ENCODE data around the gene VGLL1. TPM values are rescaled to one million over a fixed set of nuclear protein-coding genes. Genes with fewer than 3 reads are reported as not detected.

VGLL1 gene
- total RNA-seq, 5 donors from 2014 or later (not counting 1 experiment from before 2014, with no cell fraction given), result not detected

GRCh38 chrX:136496186-136496763 is 35.7 kb upstream of the VGLL1 start:
- Mint-ChIP-seq H3K27me3 (peaks cover 3 to 17% of the 10 kb centered on the region in 2 donors), H3K36me3 (peaks cover 3% of the 10 kb centered on the region), H3K4me3 (peak overlapping the region; percentile 86 to 88 (median 88)), H3K4me1 (peaks cover 13 to 20% (median 17%) of the 10 kb centered on the region in 3 donors), H3K9me3 (no peaks in the 10 kb centered on the region), H3K27ac (peak overlapping the region; percentile 95 to 96)
- ATAC-seq (replicated peaks in 1 of 4) (no peak), DNase-seq (no peak)
- H3K4me1 ChIP-seq (ENCODE audit: control insufficient read depth in 1 of 2, extremely low read depth in 1 of 2, insufficient read depth in 2 of 2, low read length in 2 of 2), result peaks cover 2 to 5% of the 10 kb centered on the region in 2 experiments
- H3K27ac ChIP-seq (ENCODE audit: low read length), result peak overlapping the region; percentile 91
- ChIA-PET POLR2A (interaction anchor here in 1 of 2 donors (0.5 to 0.6 kb wide), 2 partner anchors 46 to 383 kb away, joined by 3 read pairs; no protein-coding TSS in a partner anchor), CTCF (no interaction called here)
- WGBS (ENCODE audit: insufficient coverage), result 0% methylated on average over 1 of the region's 13 CpGs
- peaks cover 0 to 2% of the 10 kb centered on the region in 2 experiments for H3K27me3 ChIP-seq (replicated peaks in 1 of 2; ENCODE audit: control insufficient read depth in 2 of 2, extremely low read depth in 1 of 2, insufficient read depth in 2 of 2, low read length in 1 of 2)
- peak overlapping the region; percentile 58 to 68 for H3K4me3 ChIP-seq (ENCODE audit: control insufficient read depth in 1 of 2, extremely low read depth in 1 of 2, low read length in 1 of 2)
- H3K36me3 ChIP-seq (ENCODE audit: control insufficient read depth in 2 of 2, extremely low read depth in 1 of 2, insufficient read depth in 1 of 2, low read length in 1 of 2), result peaks cover 0 to 6% of the 10 kb centered on the region in 2 donors
- no peaks in the 10 kb centered on the region for H3K9me3 ChIP-seq

DNA sequence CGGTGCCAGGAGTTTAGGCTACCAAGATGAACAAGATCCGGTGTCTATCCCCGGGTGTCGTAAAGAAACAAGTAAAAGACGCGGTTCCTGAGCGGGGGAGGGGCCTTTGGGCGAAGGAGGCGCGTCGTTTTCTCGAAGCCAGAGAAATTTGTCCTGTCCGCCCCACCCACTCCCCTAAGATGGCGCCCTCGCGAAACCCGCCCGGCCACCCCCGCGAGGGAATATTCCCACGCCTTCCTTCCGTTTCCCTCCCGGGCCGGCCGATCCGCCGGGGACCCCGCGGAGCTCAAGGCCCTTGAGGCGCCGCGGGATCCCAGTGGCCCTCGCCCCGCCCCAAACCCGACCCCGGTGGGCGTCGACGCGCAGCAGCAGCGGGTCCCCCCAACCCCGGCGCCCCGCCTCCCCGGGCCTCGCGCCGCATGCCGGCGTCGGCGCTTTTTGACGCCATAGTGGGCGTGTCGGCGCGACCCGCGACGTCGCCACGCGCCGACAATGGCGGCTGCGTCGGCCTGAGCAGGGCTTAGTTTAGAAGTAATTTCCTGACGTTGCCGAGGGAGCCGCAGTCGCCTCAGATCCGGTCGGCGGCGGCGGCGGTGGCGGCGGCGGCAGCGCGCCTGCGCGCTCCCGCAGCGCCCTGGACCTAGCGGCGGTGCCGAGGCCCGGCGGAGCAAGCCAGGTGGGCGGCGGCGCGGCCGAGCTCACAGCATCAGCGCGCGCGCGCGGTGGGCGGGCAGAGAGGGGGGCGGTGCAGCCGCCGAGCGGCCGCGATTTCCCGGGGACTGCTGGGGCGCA is 35.1 kb upstream of the VGLL1 start:
- Mint-ChIP-seq H3K27ac (peak overlapping the region; percentile 95 to 96), H3K4me3 (peak overlapping the region; percentile 86 to 93 (median 88)), H3K36me3 (peaks cover 7% of the 10 kb centered on the region), H3K4me1 (peaks cover 13 to 20% (median 17%) of the 10 kb centered on the region in 3 donors), H3K9me3 (no peaks in the 10 kb centered on the region), H3K27me3 (peaks cover 1 to 14% of the 10 kb centered on the region in 2 donors)
- Histone ChIP-seq H3K4me1 (ENCODE audit: control insufficient read depth in 1 of 2, extremely low read depth in 1 of 2, insufficient read depth in 2 of 2, low read length in 2 of 2) (peaks cover 2 to 5% of the 10 kb centered on the region in 2 experiments), H3K9me3 (no peaks in the 10 kb centered on the region), H3K27me3 (replicated peaks in 1 of 2; ENCODE audit: control insufficient read depth in 2 of 2, extremely low read depth in 1 of 2, insufficient read depth in 2 of 2, low read length in 1 of 2) (peaks cover 0 to 2% of the 10 kb centered on the region in 2 experiments), H3K36me3 (ENCODE audit: control insufficient read depth in 2 of 2, extremely low read depth in 1 of 2, insufficient read depth in 1 of 2, low read length in 1 of 2) (peaks cover 0 to 11% of the 10 kb centered on the region in 2 donors), H3K4me3 (ENCODE audit: control insufficient read depth in 1 of 2, extremely low read depth in 1 of 2, low read length in 1 of 2) (peak overlapping the region; percentile 58 to 84), H3K27ac (ENCODE audit: low read length) (peak overlapping the region; percentile 91)
- ChIA-PET POLR2A (interaction anchor here (0.5 to 0.7 kb wide), 7 partner anchors 26 to 465 kb away, joined by 3 to 15 read pairs (median 3); no protein-coding TSS in a partner anchor), CTCF (interaction anchor here (0.6 to 1.8 kb wide), 6 partner anchors 10 to 982 kb away, joined by 3 to 7 read pairs (median 4); no protein-coding TSS in a partner anchor)
- peak; percentile 68 to 91 (median 86) for DNase-seq
- WGBS (ENCODE audit: insufficient coverage), result 0% methylated on average over 52 of the region's 111 CpGs
- ATAC-seq (replicated peaks in 1 of 4), result peak; percentile 80 to 85 (median 82)

DNA sequence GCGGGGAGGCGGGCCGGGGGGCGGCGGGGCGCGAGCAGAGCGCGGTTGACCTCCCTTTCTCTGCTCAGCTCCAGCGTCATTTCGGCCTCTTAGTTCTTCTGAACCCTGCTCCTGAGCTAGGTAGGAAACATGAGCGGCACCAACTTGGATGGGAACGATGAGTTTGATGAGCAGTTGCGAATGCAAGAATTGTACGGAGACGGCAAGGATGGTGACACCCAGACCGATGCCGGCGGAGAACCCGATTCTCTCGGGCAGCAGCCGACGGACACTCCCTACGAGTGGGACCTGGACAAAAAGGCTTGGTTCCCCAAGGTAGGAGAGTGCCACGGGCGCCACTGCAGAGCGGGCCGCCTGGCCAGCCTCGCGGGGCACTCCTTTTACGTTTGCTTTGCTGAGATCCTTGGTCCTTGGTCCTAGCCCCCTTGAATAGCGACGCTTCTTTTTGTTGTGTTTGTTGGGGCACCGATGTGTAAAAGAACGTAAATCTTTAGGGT is 34.4 kb upstream of the VGLL1 start, which contains the start of gene HTATSF1:
Gene HTATSF1, plus strand, starts transcription at position 37 of the 497 bp plus-strand sequence. Its CDS starts 93 bp downstream, at position 130.
- peak within 1 kb of the TSS; percentile 86 to 93 (median 88) for H3K4me3 Mint-ChIP-seq
- H3K36me3 Mint-ChIP-seq, result peaks cover 7% of the 10 kb centered on the region
- ATAC-seq (replicated peaks in 1 of 4) (no peak), DNase-seq (no peak)
- H3K4me1 Mint-ChIP-seq, result peaks cover 13 to 20% (median 17%) of the 10 kb centered on the region in 3 donors
- no peaks in the 10 kb centered on the region for H3K9me3 Mint-ChIP-seq
- no peaks in the 10 kb centered on the region for H3K27me3 ChIP-seq (replicated peaks in 1 of 2; ENCODE audit: control insufficient read depth in 2 of 2, extremely low read depth in 1 of 2, insufficient read depth in 2 of 2, low read length in 1 of 2)
- 0% methylated on average over 19 of the region's 35 CpGs for WGBS (ENCODE audit: insufficient coverage)
- CTCF ChIA-PET, result interaction anchor here in 1 of 2 donors (0.6 to 1.8 kb wide), 5 partner anchors 80 to 462 kb away, joined by 3 to 7 read pairs (median 4); no protein-coding TSS in a partner anchor
- peaks cover 0 to 14% of the 10 kb centered on the region in 2 donors for H3K36me3 ChIP-seq (ENCODE audit: control insufficient read depth in 2 of 2, extremely low read depth in 1 of 2, insufficient read depth in 1 of 2, low read length in 1 of 2)
- peaks cover 2 to 5% of the 10 kb centered on the region in 2 experiments for H3K4me1 ChIP-seq (ENCODE audit: control insufficient read depth in 1 of 2, extremely low read depth in 1 of 2, insufficient read depth in 2 of 2, low read length in 2 of 2)
- H3K27ac ChIP-seq (ENCODE audit: low read length), result peak within 1 kb of the TSS; percentile 91
- H3K27ac Mint-ChIP-seq, result peak within 1 kb of the TSS; percentile 95 to 96
- POLR2A ChIA-PET, result interaction anchor here in 1 of 2 donors (0.6 to 1.1 kb wide), 5 partner anchors 26 to 383 kb away, joined by 3 to 15 read pairs (median 3); partner anchors contain the start of gene RBMX
- peaks cover 0 to 8% of the 10 kb centered on the region in 2 donors for H3K27me3 Mint-ChIP-seq
- H3K9me3 ChIP-seq, result no peaks in the 10 kb centered on the region
- H3K4me3 ChIP-seq (ENCODE audit: control insufficient read depth in 1 of 2, extremely low read depth in 1 of 2, low read length in 1 of 2), result peak within 1 kb of the TSS; percentile 83 to 84

DNA sequence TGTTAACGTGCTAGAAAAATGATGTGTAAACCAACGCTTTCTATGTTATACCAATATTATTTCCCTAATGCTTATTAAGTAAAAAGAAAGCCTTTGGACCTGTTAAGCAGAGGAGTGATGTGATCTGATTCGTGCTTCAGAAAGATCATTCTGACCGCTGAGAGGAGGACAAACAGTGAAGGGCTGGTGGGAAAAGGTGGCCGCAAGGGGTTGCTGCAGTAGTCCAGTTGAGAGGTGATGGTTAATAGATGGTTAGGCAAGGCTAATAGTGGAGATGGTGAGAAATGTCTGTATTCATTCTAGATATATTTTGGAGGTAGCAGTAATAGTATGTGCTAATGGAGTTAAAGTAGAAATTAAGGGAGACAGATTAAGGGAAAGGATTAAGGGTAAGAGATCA is 12.9 kb upstream of the VGLL1 start:
- H3K36me3 ChIP-seq (ENCODE audit: control insufficient read depth in 2 of 2, extremely low read depth in 1 of 2, insufficient read depth in 1 of 2, low read length in 1 of 2), result no peaks in the 10 kb centered on the region
- no peaks in the 10 kb centered on the region for H3K27me3 ChIP-seq (replicated peaks in 1 of 2; ENCODE audit: control insufficient read depth in 2 of 2, extremely low read depth in 1 of 2, insufficient read depth in 2 of 2, low read length in 1 of 2)
- Mint-ChIP-seq H3K27ac (no peak overlapping the region), H3K4me3 (no peak overlapping the region), H3K9me3 (no peaks in the 10 kb centered on the region), H3K4me1 (peaks cover 6 to 10% (median 9%) of the 10 kb centered on the region in 3 donors), H3K36me3 (no peaks in the 10 kb centered on the region), H3K27me3 (peaks cover 0 to 6% of the 10 kb centered on the region in 2 donors)
- H3K9me3 ChIP-seq, result no peaks in the 10 kb centered on the region
- ChIA-PET POLR2A (no interaction called here), CTCF (no interaction called here)
- WGBS (ENCODE audit: insufficient coverage), result 85% methylated on average over 3 of the region's 5 CpGs
- no peak for ATAC-seq (replicated peaks in 1 of 4)
- H3K4me3 ChIP-seq (ENCODE audit: control insufficient read depth in 1 of 2, extremely low read depth in 1 of 2, low read length in 1 of 2), result no peak overlapping the region
- no peak overlapping the region for H3K27ac ChIP-seq (ENCODE audit: low read length)
- no peak for DNase-seq
- no peaks in the 10 kb centered on the region for H3K4me1 ChIP-seq (ENCODE audit: control insufficient read depth in 1 of 2, extremely low read depth in 1 of 2, insufficient read depth in 2 of 2, low read length in 2 of 2)

- no peak overlapping the region for H3K27ac Mint-ChIP-seq
- peaks cover 0 to 15% of the 10 kb centered on the region in 2 donors for H3K27me3 Mint-ChIP-seq
- peaks cover 6 to 10% (median 9%) of the 10 kb centered on the region in 3 donors for H3K4me1 Mint-ChIP-seq
- no peaks in the 10 kb centered on the region for H3K36me3 ChIP-seq (ENCODE audit: control insufficient read depth in 2 of 2, extremely low read depth in 1 of 2, insufficient read depth in 1 of 2, low read length in 1 of 2)
- ChIA-PET POLR2A (interaction anchor here in 1 of 2 donors (0.5 kb wide), 1 partner anchor 23 kb away, joined by 3 read pairs; no protein-coding TSS in a partner anchor), CTCF (no interaction called here)
- no peak overlapping the region for H3K4me3 Mint-ChIP-seq
- no peaks in the 10 kb centered on the region for H3K36me3 Mint-ChIP-seq
- no peaks in the 10 kb centered on the region for H3K4me1 ChIP-seq (ENCODE audit: control insufficient read depth in 1 of 2, extremely low read depth in 1 of 2, insufficient read depth in 2 of 2, low read length in 2 of 2)
- H3K27me3 ChIP-seq (replicated peaks in 1 of 2; ENCODE audit: control insufficient read depth in 2 of 2, extremely low read depth in 1 of 2, insufficient read depth in 2 of 2, low read length in 1 of 2), result no peaks in the 10 kb centered on the region
- H3K4me3 ChIP-seq (ENCODE audit: control insufficient read depth in 1 of 2, extremely low read depth in 1 of 2, low read length in 1 of 2), result no peak overlapping the region
- no peak for ATAC-seq (replicated peaks in 1 of 4)
- no peaks in the 10 kb centered on the region for H3K9me3 ChIP-seq
- no peak overlapping the region for H3K27ac ChIP-seq (ENCODE audit: low read length)
- no peak for DNase-seq
- no peaks in the 10 kb centered on the region for H3K9me3 Mint-ChIP-seq
Measured at GRCh38 chrX:136523770-136524169, 8.2 kb upstream of the VGLL1 start.
